ENCODE data around the gene YTHDC2.

Gene YTHDC2

DNA sequence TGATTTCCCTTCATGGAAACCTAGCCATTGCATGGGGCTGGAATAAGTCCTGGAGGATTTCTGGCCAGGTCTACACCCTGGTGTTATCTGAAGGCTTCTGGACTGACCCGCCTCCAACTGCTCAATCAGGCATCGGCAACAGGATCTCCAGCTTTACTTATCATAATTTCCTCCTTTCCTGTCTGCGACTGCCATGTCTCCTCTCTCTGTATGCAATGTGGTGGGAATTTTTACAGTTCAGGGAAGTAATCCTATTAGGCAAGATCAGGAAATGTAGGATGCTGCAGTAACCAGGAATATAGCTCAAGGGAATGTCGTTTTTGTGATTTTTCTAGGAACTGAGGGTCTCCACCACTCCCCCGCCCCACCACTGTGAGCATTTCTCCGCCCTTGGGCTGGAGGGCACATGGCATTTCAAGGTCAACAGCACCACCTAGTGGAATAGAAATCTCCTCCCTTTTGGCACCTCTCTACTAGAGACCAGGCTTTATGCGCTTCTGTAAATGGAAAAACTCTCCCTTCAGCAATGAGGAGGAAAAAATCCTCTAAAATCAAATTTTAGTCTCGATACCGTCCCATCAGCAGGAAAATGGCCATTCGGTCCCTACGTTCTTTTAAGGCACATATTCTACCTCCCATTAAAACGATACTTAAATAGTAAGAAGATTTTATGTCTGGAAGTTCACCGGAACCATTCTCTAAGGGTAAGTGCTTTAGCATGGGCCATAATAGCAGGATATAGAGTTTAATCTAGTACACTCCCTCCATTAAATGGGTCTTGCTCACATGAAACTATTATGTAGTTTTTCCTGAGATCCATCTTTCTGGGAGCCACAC, 93.0 kb downstream of the YTHDC2 start:
- DNase-seq, result peak; percentile 74

DNA sequence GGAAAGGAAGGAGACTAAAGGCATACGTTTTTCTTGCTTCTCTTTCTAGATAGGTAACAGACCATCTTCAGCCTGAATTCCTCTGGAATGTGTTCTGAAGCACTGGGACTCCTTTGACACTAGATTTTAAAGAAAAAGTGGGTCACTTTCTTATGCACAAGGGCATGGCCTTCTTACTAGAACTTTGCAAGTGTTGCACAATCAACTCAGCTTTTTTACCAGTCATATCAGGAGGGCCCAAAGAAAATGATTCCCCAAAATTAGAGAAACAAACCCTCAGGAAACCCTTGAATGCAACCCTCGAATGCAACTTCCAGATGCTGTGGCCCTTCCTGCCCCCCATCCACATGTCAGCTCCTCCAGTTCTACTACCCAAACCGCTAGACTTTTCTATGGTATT, 93.9 kb downstream of the YTHDC2 start:
- DNase-seq, result no peak

GRCh38 chr5:113608113-113608596, 94.7 kb downstream of the YTHDC2 start:
- DNase-seq, result no peak

DNA sequence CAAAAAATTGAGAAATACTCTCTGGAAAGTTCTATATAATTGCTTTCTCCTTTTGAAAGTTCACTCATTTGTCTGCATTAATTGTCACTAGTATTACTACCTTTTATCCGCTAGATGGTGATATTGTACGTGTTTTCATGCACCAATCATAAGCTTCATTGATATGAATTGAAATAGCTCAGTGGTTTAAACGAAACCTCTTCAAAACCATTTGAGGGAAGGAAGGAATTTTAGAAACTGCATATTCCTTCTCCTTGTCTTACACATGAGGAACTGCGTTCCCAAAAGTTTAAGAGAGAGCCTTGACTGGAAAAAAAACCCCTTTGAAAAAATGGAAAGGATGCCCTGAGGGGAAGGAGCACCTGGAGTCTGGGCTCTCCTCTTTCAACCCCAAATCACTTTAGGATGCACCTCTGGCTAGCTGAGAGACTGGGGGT, 98.6 kb downstream of the YTHDC2 start:
- peak; percentile 61 for DNase-seq

DNA sequence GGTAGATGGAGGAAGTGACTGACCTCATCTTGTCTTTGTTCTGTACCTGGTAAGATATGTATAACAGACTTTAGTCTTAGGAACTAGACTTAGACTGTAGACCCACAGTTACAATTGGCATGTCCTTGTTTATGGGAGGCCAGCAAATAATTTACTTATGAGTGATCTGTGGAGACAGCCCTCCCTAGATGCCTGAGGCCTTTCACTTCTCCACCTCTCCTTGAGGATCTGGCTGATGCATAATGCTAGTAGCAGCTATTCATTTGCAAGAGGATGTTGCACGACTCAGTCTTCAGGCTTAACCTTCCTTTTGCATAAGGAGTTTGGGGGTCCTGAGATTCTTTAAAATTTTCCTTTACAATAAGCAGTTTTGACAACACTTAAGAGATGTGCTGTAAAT, 100.7 kb downstream of the YTHDC2 start:
- DNase-seq, result no peak

- peak; percentile 25 for DNase-seq
Measured at GRCh38 chr5:113615708-113616107, 102.2 kb downstream of the YTHDC2 start.

DNA sequence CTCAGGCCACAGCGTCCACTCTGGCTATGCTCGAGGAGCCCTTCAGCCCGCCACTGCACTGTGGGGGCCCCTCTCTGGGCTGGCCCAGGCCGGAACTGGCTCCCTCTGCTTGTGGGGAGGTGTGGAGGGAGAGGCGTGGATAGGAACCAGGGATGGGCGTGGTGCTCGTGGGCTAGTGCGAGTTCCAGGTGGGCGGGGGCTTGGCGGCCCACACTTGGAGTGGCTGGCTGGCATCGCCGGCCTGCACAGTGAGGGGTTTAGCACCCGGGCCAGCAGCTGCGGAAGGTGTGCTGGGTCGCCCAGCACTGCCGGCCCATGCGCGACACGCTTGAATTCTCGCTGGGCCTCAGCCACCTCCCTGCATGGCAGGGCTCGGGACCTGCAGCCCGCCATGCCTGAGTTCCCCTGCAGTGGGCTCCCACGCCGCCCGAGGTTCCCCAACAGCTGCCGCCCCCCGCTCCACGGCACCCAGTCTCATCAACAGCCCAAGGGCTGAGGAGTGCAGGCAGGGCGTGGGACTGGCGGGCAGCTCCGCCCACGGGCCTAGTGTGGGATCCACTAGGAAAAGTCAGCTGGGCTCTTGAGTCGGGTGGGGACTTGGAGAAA, 103.8 kb downstream of the YTHDC2 start:
- no peak for DNase-seq

GRCh38 chr5:113632996-113633395, 119.5 kb downstream of the YTHDC2 start:
- DNase-seq, result peak; percentile 64

GRCh38 chr5:113634957-113635356, 121.5 kb downstream of the YTHDC2 start:
- DNase-seq, result no peak

GRCh38 chr5:113641715-113642114, 128.2 kb downstream of the YTHDC2 start:
- no peak for DNase-seq

Measured in suppressor macrophage treated with lipopolysaccharide for 4 hours (primary cell).